GM19372 (cell line): ENCODE measurements around the gene NCAM1.

Experiments
- ATAC-seq: cut with Tn5 transposase; IDR thresholded peaks from one replicate; pipeline ENCODE4 v1.9.1; 2021; ENCODE audit warnings: mild to moderate bottlenecking, low read depth, moderate library complexity; ENCODE audit not compliant: unreplicated experiment

Gene NCAM1

DNA sequence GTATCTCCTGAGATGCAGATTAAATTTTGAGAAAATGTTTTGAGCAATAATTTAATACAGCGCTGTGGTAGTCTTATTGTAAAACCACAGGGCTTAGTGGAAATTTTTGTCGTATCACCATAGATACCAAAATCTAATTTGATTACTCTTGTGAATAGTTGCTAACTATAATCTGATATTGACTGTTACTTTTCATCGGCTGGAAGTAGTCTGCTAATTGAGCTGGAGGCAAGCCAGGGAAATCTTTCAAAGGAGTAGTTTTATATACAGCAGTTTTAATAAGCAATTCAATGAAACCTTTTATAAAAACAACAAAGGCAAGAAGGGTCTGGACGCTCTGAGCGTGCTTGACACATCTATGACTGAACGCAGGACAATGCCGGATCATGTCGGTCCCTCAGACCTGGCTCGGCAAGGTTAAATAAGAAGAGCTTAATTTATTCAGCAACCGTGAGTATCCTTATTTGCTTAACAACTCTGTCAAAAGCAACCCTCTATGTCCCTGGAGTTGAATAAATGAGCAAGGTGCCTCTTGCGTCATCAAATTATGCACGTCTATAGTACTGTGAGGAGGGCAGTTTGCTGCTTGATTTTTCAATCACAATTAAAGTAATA, 121.2 kb downstream of the NCAM1 start:
- ATAC-seq, result no peak

DNA sequence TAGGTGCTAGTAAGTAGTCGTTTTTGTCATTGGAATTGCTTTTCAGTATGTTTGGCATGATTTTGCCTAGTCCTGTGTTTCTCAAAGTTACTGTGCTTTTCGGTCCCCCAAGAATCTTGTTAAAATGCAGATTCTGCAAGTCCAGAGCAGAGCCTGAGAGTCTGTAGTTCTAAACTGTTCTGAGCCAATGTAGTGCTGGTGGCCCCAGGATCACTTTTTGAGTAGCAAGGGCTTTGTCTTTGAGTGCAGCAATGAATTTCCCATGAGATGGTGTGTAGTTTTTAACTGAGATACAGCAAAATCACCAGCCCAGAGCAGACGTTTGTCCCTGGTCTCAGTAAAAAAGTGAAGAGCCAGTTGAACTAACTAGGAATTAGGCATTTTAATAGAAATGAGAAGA, 122.4 kb downstream of the NCAM1 start:
- ATAC-seq, result no peak

DNA sequence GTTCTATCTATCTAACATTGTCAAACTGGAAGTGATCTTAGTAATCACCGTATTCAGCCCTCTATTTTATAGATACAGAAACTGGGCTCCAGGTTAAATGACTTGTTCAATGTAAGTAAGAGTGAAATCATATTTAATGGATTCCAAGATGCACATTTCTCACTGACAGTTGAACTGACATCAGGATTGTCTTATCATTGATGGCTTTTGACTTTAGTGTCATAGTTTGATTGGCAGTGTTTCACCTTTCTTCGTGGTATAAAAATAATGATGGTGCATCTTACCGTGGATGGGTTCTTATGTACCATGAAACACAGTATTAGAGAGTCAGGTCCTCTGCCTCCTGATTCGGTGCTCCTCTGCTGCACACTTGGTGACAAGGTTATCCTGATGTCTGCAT, 123.1 kb downstream of the NCAM1 start:
- no peak for ATAC-seq

DNA sequence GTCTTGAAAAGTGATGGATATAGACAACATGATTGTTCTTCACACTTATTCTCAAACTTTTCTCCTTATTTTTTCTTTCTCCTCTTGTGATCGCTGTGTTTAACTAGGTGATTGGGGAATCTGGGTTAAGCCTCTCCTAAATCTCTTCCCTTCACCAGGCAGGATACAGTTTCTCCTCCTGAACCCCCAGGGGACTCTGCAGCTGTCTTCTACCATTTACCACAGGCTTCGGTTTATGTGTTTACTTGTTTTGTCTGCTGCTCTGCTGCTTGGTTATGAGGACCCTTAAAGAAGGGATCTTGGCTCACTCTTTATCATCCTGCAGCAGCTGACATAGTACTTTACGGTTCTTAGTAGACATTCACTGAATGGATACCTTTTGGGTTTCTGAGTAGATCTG, 124.2 kb downstream of the NCAM1 start:
- no peak for ATAC-seq

DNA sequence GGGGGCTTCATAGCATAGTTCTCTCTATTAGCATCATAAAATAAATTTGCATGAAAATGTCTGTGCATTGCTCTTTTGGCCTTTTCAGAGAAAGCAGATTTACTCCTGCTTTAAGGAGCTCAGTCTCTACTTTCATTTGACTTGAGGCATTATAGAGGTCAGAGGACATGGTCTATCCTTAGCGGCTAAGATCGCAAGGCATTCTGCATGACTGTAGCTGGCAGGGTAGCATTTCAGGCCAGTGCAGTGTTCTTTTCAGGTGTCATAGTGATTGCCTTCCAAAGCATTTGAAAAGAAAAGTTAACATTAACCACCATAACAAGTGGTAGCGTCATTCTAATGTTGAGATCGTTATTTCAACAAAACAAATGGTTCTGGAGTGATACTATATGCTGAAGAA, 126.5 kb downstream of the NCAM1 start:
- no peak for ATAC-seq

DNA sequence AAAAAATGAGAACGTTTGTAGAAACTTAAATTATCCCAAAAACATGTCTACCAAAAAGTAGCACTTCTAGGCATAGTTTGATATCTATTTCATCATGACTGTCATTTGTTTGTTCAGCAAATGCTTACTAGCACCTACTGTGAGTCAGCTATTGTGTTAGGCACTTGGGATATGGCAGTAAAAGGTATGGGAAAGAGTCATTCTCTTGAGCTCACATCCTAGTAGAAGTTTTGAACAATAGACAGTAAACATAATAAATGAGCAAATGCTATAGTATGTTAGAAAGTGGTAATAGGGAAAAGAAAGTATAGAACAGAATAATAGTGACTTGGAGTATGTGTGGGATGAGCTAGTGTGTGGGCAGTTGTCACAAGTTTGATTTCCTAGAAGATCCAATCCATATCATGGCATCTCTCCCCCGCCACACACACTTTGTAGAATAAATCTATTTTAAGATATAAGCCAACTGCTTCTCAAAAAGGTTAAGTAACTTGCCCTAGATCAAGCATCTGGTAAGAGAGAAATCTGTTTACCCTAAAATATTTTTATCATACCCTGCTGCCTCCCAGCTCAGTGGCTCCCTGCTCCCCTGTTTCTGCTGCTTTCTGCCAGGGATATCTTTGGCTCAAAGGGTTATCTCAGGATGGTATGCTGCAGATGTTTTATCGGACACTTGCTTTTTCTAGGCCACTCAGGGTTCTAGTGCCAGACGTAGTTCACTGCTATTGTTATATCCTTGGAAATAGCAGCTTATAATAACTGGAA, 129.7 kb downstream of the NCAM1 start:
- no peak for ATAC-seq

DNA sequence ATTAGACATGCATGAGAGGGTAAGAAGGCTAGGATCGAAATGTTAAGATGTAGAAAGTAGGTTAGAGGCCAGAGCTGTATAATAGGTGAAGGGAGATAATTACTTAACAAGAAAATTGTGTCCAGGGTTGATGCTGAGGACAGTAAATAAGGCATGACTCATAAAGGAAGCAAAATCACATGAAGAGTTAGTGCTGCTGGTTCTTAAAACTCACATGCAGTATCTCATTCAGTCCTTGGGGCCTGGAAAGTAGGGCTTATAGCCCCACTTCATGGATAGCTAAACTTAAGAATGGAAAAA, 130.2 kb downstream of the NCAM1 start:
- no peak for ATAC-seq

DNA sequence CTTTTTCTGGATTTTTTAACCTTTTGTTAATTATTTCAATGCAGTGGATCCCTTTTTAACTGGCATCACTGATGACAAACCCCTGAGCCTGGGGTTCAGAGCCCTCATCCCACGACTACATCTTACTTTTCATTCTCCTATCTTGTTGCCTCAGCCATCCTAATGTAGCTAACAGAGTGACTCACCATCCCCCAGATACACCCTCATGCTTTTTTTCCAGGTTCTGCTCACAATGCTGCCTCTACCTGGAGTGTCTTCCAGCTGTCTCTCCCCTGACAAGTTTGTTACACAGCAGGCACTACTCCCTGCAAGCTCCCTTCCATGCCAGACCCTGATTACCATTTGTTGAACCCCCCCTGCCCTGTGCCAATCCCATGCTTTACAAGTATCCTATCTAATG, 135.4 kb downstream of the NCAM1 start:
- ATAC-seq, result no peak

DNA sequence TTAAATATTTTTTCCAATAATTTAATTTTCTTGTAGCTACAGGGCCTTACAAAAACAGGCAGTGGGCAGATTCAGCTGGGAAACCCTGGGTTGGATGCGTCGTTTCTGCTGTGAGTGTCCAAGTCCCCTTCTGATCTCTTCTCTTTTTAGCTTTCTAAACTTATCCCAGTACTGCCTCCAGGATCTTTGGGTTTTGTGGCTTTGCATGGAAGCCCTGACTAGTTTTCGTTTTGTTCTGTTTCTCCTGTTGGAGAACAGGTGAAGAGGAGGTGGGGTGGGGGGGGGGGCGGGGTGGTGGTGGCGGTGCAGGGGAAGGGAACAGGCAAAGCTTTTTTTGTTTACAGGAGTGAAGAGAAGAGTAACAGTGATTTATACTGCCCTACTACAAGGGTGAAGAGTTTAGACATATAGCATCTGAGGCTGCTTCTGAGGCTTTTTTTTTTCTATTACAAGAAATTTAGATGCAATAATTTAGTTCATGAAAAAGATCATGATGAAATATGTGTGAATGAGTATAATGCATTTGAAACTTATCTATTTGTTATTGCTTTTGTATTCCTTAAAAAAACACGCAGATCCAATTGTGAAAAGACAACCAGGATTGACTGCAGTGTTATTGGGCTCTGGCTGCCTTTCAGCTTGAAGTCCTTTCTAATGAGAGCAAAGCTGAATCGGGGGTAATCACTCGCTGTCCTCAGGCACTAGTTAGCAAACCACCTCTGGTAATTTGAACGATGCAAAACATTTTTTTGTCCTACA, 142.9 kb downstream of the NCAM1 start:
- ATAC-seq, result no peak

DNA sequence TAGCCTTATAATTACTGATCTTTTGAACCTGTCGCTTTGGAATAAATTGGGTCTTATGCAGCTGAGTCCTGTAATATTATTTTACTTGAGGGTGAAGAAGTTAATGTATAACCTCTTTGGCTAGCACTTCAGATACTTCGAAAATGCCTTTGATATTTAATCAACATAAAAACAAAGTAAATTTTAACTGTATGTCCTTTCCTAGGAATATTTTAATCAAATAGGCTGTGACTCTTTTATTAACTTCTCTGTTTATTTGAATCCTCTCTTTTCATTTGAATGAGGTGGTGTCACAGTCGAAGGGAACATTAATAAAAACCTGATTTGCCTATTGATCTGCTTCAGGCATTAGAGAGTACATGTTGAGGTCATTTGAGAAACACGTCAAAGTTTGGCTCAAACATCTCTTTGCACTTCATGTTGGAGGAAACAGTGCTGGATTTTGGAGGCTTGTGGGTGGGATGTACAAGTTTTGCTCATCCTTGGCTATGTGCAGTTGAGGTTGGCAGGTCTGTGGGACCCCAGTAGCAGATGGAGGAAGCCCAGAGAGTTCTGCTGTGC, 143.6 kb downstream of the NCAM1 start:
- no peak for ATAC-seq

DNA sequence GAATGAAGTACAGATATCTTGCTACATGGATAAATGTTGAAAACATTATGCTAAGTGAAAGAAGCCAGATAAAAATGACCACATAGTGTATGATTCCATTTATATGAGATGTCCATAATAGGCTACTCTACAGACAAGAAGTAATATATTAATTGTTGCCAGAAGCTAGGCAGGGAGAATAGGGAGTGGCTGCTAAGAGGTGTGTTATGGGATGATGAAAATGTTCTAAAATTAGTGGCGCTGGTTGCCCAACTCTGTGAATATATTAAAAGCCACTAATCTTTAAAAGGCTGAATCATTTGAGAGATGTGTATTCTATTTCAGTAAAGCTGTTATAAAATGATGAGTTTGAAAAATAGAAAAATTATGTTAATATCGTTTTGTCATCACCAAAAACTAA, 144.4 kb downstream of the NCAM1 start:
- ATAC-seq, result no peak

DNA sequence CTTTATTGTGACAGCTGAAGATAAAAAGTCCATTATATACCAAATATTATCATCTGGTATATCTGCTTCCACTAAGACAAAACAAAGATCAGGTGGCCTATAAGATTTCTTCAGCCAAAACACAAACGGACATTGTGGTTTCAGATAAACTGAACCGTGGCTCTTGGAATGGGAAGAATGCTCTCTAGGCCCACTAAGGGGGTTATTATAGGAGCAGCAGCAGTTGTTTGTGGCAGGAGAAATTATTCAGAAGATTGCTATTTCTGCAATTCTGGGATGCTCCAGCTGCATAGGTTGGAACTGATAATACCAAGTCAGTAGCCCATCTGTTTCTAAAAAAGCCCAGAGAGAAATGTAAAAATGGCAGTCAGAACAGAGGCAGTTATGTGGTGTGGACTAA, 145.3 kb downstream of the NCAM1 start:
- ATAC-seq, result no peak

DNA sequence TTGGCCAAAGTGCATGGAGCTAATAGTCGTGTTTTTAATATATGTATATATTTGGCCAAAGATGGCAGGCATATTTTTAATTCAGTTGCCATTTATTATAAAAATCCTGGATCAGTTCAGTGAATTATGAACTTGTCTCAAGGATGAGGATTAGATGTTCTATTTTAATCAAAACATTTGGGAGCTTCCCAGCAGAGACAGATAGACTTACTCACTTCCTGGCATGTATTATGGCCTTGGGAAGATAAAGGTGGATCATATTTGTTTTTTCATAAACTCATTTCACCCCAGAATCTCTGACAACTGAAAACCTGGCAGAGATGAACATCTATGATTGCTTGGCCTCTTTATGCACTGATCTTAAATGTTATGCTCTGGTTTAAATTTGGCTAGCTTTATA, 148.8 kb downstream of the NCAM1 start:
- ATAC-seq, result no peak

DNA sequence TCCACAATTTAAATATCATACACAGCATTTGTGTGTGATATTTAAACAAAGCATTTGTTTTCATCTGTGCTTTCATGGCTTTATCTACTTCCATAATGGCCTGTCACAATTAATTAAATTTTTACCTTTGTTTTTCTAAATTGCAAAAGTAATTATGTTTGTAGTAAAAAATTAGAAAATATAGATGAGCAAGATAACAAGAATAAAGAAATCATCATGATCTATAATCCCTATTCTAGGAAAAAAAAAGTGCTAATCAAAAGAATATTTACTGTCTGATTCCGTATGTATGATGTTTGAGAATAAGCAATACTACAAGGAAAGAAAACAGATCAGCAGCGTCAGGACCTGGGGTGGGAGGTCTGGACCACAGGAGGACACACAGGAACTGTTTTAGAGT, 149.9 kb downstream of the NCAM1 start:
- no peak for ATAC-seq

DNA sequence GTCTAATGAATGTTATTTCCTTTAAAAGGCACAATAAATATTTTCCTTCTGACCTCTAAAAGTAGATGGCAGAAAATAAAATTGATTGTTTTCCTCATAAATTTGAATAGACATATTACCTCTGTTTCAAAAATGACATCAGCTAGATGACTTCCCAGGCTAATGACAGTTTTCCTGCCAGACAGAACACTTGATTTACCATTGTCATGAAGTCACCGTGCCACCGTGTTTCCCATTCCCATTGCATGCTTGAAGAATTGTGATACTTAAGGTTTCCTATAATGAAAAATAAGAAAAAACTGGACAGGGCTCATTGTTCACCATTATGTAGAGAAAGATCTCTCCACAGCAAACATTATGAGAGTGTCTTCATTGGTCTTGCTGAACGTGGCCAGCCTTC, 151.1 kb downstream of the NCAM1 start:
- ATAC-seq, result no peak

DNA sequence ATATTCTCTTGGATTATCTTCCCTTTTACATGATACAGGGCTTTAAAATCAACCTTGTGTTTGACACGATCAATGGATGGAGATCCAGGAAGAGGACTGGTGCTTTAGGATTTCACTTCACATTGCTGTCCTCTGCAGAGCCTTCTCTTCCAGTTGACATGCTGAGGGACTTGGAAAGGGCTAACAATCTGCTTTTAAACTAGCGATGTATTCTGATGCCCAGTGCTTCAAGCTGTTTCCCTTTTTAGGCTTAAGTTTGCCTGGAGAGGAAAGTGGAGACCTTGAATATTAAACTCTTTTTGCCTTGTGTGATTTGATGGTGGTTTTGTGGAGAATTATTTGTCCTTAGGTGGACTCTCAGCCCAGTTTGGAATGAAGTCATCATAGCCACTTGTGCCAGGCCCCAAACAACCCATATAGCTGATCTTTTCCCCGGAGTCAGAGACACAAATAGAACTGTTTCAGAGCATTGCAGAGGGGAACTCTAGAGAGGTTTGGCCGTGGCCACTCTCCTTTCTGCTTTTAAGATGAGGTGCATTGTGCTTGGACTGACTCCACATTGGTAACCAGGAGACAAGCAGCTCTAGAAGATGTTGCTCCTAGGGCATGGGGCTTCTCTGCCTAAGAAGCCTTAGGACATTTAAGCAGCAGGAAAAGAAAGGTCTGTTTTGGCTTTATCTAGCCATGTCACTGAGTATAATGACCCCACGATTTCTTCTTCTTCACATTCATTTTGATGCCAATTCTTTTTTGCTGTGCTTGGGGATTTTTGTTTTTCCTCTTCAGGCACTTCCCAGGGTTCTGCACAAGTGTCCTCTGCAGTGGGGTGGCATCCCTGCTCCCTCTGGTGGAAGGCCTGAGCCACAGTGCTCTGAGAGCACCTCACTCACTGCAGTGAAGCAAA, 152.8 kb downstream of the NCAM1 start:
- no peak for ATAC-seq

DNA sequence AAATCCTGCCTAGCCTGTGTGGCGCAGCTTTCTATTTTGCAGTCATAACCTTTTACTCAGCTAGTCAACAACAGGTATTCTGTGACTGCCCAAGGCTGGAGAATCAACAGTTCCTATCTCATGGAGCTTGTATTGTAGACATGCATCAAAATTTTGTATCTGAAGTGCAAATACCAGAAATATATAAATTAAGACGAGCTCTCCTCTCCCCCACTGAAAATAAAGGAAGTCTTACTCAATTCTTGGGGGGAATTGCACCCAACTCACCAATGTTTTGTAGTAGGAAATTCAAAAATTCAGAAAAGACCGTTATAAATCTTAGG, 153.4 kb downstream of the NCAM1 start:
- no peak for ATAC-seq

DNA sequence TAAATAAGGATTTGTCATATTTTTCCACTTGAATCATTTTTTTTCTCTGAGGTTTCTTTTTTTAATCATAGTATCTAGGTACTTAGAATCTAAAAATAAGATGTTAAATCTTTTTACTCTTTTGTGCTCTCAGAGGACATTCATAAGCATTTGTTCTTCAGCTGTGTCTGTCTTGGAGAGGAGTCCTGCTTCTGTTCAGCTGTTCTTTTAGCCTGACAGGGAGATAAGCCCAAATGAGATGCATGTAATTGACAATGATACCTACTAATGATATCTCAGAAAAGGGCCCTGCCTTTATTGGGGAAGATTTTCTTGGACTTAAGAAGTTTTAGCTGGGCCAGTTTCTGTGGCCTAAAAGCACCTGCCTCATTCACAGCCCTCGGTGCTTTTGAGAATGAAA, 156.9 kb downstream of the NCAM1 start:
- no peak for ATAC-seq

DNA sequence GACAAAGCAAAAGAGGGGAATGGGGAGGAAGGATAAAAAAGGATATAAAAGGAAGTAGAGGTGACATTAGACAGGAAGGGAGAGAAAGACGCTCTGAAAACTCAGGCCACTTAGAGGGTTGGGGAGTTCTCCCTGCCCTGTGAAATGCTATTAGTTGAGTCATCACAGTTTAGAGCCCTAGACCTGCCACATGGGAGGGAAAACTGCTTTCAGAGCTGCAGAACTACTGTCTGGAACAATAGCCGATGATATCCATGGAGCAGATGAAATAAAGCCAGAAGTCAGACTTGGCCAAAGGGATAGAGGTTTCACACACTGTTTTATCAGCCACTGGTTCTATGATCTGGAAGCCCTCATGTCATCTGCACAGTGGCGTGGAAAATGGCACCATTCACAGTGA, 157.9 kb downstream of the NCAM1 start:
- no peak for ATAC-seq

DNA sequence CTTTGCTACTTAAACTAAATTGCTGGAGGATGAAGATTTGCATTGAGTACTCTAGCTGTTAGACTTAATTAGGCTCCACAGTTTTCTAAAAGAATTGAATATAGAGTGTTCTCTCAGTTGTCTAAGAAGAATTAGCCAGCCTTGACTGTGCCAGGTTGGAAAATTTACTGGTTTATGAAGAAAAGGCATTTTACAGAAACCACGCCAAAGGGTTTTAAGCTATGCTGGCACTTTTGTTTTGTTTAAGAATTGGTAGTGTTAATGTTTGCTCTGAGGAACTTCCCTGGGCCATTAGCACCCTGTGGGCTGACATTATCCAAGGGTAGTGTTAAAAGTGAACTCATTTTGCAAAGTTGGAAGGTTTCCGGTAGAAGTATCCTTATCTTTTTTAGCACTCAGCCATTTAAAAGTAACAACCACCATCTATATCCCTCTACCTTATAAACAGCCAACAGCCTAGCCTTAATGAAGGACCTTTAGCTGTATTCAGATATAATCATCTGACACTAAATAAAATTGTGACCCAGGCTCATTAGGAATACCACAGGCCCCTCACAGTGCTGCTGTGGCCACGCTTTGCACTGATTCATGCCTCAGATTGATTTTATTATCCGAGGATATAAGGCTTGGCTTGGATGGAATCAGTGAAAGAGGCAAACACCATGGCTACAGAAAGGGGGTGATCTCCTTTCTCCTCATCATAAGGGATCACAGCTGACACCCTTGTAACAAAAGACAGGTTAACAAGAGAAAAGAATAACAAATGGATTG, 158.9 kb downstream of the NCAM1 start:
- no peak for ATAC-seq
